ENCODE measurements around the gene XPO6. TPM values are rescaled to one million over a fixed set of nuclear protein-coding genes. Genes with fewer than 3 reads are reported as not detected.

XPO6 gene
- total and polyA plus RNA-seq, 4 donors = 28.0 to 103 (median 86.8) TPM

DNA sequence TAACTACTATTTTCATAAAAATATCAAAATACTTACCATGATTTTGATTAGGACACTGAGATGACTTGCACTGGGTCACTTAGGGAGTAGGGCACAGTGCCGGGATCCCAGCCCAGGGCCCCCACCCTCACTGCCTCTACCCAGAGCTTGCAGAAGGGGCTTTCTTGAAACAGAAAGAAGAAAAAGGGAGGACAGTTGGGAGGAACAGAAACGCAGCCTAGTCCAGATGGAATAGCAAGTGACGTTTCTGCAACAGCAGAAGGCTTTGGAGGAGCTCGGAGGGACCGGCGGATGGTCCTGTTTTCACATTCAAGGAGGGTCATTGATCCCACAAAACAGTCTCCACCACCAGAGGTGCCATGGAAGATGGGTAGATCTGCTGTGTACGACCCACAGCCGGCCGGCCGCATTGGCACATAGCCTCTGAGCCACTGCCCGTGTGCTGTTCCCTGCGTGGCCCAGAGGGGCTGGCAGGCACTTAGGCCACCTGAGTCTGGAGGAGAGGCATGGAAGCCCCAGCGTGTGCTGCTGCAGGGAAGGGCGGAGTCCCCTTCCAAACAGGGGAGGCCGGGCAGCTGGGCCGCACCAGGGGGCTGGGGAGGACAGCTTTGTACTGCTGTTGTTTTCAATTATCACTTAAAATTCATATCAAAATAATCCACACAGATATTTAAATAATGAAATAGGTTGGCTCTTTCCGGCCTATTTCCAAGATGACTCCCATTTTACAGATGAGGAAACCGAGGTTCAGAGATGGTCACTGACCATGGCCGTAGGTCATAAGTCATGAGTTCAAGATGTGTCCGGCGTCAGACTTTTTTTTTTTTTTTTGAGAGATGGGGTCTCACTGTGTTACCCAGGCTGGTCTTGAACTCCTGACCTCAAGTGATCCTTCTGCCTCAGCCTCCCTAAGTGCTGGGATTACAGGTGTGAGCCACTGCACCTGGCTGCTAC, 125.3 kb downstream of the XPO6 start:
- Histone ChIP-seq H3K27ac (ENCODE audit: low read depth in 1 of 2, low read length in 2 of 2) (no peak overlapping the region), H3K9me3 (ENCODE audit: control insufficient read depth, low read length) (no peaks in the 10 kb centered on the region), H3K4me1 (ENCODE audit: control insufficient read depth in 1 of 2, insufficient read depth in 2 of 2, low read length in 2 of 2) (no peaks in the 10 kb centered on the region), H3K36me3 (ENCODE audit: control insufficient read depth in 1 of 2, insufficient read depth in 2 of 2, low read length in 1 of 2) (no peaks in the 10 kb centered on the region), H3K27me3 (ENCODE audit: control insufficient read depth in 1 of 2, insufficient read depth in 2 of 2, low read length in 1 of 2) (no peaks in the 10 kb centered on the region), H3K4me3 (ENCODE audit: low read length in 2 of 2) (no peak overlapping the region)
- DNase-seq (no peak), ATAC-seq (ENCODE audit: low FRiP score) (no peak)
- intact Hi-C loops (cut with DNase I) = no loop called here
- 87 to 88% methylated on average over 21 of the region's 21 CpGs for WGBS, 2 donors

DNA sequence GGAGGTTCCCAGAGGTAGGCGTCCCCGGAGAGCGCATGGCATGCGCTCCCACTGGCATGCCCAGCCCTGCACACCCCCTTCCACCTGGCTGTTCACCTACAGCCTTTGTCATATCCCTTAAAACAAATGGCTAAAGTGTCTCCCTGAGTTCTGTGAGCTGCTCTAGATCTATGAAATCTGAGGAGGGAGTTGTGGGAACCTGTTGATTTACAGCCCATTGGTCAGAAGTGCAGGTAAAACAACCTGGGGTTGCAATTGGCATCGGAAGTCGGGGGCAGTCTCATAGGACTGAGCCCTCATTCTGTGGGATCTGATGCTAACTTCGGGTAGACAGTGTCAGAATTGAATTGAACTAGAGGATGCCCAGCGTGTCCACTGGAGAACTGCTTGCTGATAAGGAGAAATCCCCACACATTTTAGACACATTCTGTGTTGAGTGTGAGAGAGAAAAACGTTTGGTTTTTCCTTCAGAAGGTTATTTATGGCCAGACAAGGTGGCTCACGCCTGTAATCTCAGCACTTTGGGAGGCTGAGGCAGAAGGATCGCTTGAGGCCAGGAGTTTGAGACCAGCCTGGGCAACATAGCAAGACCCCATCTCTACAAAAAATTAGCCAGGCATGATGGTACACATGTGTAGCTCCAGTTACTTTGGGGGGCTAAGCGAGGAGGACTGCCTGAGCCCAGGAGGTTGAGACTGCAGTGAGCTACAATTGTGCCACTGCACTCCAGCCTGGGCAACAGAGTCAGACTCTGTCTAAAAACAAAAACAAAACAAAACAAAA, 126.2 kb downstream of the XPO6 start:
- intact Hi-C loops (cut with DNase I) = no loop called here
- no peak for DNase-seq
- 76 to 79% methylated on average over 12 of the region's 12 CpGs for WGBS, 2 donors
- no peak for ATAC-seq (ENCODE audit: low FRiP score)
- no peaks in the 10 kb centered on the region for H3K27me3 ChIP-seq (ENCODE audit: control insufficient read depth in 1 of 2, insufficient read depth in 2 of 2, low read length in 1 of 2)
- H3K4me1 ChIP-seq (ENCODE audit: control insufficient read depth in 1 of 2, insufficient read depth in 2 of 2, low read length in 2 of 2) = no peaks in the 10 kb centered on the region
- no peaks in the 10 kb centered on the region for H3K9me3 ChIP-seq (ENCODE audit: control insufficient read depth, low read length)
- H3K27ac ChIP-seq (ENCODE audit: low read depth in 1 of 2, low read length in 2 of 2) = no peak overlapping the region
- no peaks in the 10 kb centered on the region for H3K36me3 ChIP-seq (ENCODE audit: control insufficient read depth in 1 of 2, insufficient read depth in 2 of 2, low read length in 1 of 2)
- no peak overlapping the region for H3K4me3 ChIP-seq (ENCODE audit: low read length in 2 of 2)

DNA sequence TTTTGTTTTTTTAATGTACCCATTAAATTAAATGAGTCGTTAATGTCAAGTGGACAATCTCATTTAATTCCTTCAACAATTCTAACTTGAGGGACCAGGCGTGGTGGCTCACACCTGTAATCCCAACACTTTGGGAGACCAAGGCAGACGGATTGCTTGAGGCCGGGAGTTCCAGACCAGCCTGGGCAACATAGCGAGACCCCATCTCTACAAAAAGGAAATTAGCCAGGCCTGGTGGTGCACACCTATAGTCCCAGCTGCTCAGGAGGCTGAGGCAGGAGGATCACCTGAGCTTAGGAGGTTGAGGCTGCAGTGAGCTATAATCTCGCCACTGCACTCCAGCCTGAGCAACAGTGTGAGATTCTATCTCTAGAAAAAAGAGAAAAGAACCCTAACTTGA, 127.6 kb downstream of the XPO6 start:
- H3K36me3 ChIP-seq (ENCODE audit: control insufficient read depth in 1 of 2, insufficient read depth in 2 of 2, low read length in 1 of 2) = no peaks in the 10 kb centered on the region
- intact Hi-C loops (cut with DNase I) = no loop called here
- no peaks in the 10 kb centered on the region for H3K4me1 ChIP-seq (ENCODE audit: control insufficient read depth in 1 of 2, insufficient read depth in 2 of 2, low read length in 2 of 2)
- no peak overlapping the region for H3K27ac ChIP-seq (ENCODE audit: low read depth in 1 of 2, low read length in 2 of 2)
- H3K27me3 ChIP-seq (ENCODE audit: control insufficient read depth in 1 of 2, insufficient read depth in 2 of 2, low read length in 1 of 2) = no peaks in the 10 kb centered on the region
- 95 to 96% methylated on average over 6 of the region's 6 CpGs for WGBS, 2 donors
- H3K4me3 ChIP-seq (ENCODE audit: low read length in 2 of 2) = no peak overlapping the region
- DNase-seq = no peak
- ATAC-seq (ENCODE audit: low FRiP score) = no peak
- H3K9me3 ChIP-seq (ENCODE audit: control insufficient read depth, low read length) = no peaks in the 10 kb centered on the region

DNA sequence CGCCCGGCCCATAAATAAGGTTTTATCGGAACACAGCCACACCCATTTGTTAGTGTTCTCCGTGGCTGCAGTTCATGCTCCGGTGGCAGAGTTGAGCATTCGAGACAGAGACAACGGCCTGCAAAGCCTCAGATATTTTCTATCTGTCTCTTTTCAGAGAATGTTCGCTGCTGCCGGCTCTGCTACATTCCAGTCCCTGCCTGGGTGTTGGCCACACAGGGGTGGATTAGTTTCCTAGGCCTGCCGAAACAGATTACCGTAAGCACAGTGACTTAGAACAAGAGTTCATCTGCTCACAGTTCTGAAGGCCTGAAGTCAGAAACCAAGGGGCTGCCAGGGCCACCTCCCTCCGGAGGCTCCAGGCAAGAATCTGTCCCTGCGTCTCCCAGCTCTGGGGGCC, 129.1 kb downstream of the XPO6 start:
- Histone ChIP-seq H3K36me3 (ENCODE audit: control insufficient read depth in 1 of 2, insufficient read depth in 2 of 2, low read length in 1 of 2) (no peaks in the 10 kb centered on the region), H3K27ac (ENCODE audit: low read depth in 1 of 2, low read length in 2 of 2) (no peak overlapping the region), H3K4me3 (ENCODE audit: low read length in 2 of 2) (no peak overlapping the region), H3K27me3 (ENCODE audit: control insufficient read depth in 1 of 2, insufficient read depth in 2 of 2, low read length in 1 of 2) (no peaks in the 10 kb centered on the region), H3K9me3 (ENCODE audit: control insufficient read depth, low read length) (no peaks in the 10 kb centered on the region), H3K4me1 (ENCODE audit: control insufficient read depth in 1 of 2, insufficient read depth in 2 of 2, low read length in 2 of 2) (no peaks in the 10 kb centered on the region)
- ATAC-seq (ENCODE audit: low FRiP score) = no peak
- no peak for DNase-seq
- WGBS, 2 donors = 83 to 85% methylated on average over 13 of the region's 13 CpGs
- intact Hi-C loops (cut with DNase I) = no loop called here

DNA sequence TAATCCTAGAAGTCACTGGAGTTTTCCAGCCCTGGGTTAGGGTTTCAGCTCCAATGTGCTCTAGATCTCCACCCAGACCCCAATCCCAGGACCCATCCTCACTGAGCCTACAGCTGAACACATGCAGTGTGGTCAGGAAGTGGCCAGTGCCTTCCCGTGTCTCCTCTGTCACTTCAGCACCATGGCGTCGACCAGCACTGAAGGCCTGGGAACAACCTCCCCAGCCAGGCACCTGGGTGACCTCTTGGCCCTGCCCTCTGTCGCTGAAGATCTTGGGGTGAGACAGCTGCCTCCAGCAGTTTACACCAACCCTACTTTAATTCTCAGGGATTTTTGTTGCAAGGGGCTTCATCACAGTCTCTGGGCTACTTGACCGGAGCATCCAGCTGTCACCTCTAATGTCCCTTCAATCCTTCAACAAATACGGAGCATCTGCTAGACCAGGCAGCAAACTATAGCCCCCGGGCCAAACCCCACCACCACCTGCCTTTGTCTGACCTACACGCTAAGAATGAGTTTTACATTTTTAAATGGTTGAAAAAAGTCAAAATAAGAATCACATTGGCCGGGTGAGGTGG, 130.3 kb downstream of the XPO6 start:
- intact Hi-C loops (cut with DNase I) = no loop called here
- ATAC-seq (ENCODE audit: low FRiP score) = no peak
- 82 to 88% methylated on average over 9 of the region's 9 CpGs for whole genome bisulfite sequencing, 2 donors

DNA sequence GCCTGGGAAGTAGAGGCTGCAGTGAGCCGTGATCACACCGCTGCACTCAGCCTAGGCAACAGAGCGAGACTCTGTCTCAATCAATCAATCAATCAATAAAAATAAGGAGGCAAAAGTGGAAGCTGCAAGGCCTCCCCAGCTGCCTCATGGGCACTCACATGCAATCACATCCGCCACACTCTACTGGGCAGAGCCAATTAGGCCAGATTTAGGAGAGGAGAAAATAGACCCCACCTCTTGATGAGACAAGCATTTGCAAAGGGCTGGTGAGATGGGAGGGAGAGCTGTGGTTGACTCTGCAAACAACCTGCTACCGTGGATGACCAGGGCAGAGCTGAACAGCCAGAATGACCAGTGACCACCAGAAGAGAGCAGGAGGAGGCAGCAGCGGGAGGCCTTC, 133.5 kb downstream of the XPO6 start:
- Histone ChIP-seq H3K36me3 (ENCODE audit: control insufficient read depth in 1 of 2, insufficient read depth in 2 of 2, low read length in 1 of 2) (no peaks in the 10 kb centered on the region), H3K27me3 (ENCODE audit: control insufficient read depth in 1 of 2, insufficient read depth in 2 of 2, low read length in 1 of 2) (no peaks in the 10 kb centered on the region), H3K9me3 (ENCODE audit: control insufficient read depth, low read length) (no peaks in the 10 kb centered on the region), H3K4me3 (ENCODE audit: low read length in 2 of 2) (no peak overlapping the region), H3K4me1 (ENCODE audit: control insufficient read depth in 1 of 2, insufficient read depth in 2 of 2, low read length in 2 of 2) (no peaks in the 10 kb centered on the region), H3K27ac (ENCODE audit: low read depth in 1 of 2, low read length in 2 of 2) (no peak overlapping the region)
- intact Hi-C loops (cut with DNase I) = loop anchor here (10.0 kb wide), 2 partner anchors 223 to 433 kb away; no protein-coding TSS in a partner anchor
- ATAC-seq (ENCODE audit: low FRiP score) (no peak), DNase-seq (no peak)
- WGBS, 2 donors = 96% methylated on average over 6 of the region's 6 CpGs

More for the DNA sequence above, 130.3 kb downstream of the XPO6 start:
- no peaks in the 10 kb centered on the region for H3K9me3 ChIP-seq (ENCODE audit: control insufficient read depth, low read length)
- no peaks in the 10 kb centered on the region for H3K36me3 ChIP-seq (ENCODE audit: control insufficient read depth in 1 of 2, insufficient read depth in 2 of 2, low read length in 1 of 2)
- no peaks in the 10 kb centered on the region for H3K4me1 ChIP-seq (ENCODE audit: control insufficient read depth in 1 of 2, insufficient read depth in 2 of 2, low read length in 2 of 2)
- no peaks in the 10 kb centered on the region for H3K27me3 ChIP-seq (ENCODE audit: control insufficient read depth in 1 of 2, insufficient read depth in 2 of 2, low read length in 1 of 2)
- no peak overlapping the region for H3K27ac ChIP-seq (ENCODE audit: low read depth in 1 of 2, low read length in 2 of 2)
- H3K4me3 ChIP-seq (ENCODE audit: low read length in 2 of 2) = no peak overlapping the region
- DNase-seq = no peak

DNA sequence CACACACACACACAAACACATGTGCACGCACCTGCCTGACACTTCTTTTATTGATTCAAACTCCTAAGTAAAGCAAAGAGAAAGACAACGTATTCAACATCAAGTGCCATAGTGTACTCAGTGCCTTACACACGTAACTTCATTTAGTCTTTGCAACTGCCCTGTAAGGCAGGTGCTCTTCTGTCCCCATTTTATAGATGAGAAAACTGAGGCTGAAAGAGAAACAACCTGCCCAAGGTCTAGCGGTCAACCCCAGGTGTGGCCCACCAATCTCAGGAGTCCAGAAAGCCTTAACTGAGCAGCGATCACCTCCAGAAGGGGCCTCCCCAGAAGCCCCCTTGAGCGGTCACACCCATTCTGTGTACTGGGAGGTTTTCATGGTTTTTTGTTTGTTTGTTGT, 137.9 kb downstream of the XPO6 start:
- no peak for ATAC-seq (ENCODE audit: low FRiP score)
- Histone ChIP-seq H3K9me3 (ENCODE audit: control insufficient read depth, low read length) (no peaks in the 10 kb centered on the region), H3K27me3 (ENCODE audit: control insufficient read depth in 1 of 2, insufficient read depth in 2 of 2, low read length in 1 of 2) (no peaks in the 10 kb centered on the region), H3K36me3 (ENCODE audit: control insufficient read depth in 1 of 2, insufficient read depth in 2 of 2, low read length in 1 of 2) (no peaks in the 10 kb centered on the region), H3K4me3 (ENCODE audit: low read length in 2 of 2) (no peak overlapping the region), H3K27ac (ENCODE audit: low read depth in 1 of 2, low read length in 2 of 2) (no peak overlapping the region), H3K4me1 (ENCODE audit: control insufficient read depth in 1 of 2, insufficient read depth in 2 of 2, low read length in 2 of 2) (no peaks in the 10 kb centered on the region)
- intact Hi-C loops (cut with DNase I) = loop anchor here (5.0 to 10.0 kb wide), 4 partner anchors 219 to 437 kb away; no protein-coding TSS in a partner anchor
- WGBS, 2 donors = 94 to 95% methylated on average over 6 of the region's 6 CpGs
- no peak for DNase-seq

DNA sequence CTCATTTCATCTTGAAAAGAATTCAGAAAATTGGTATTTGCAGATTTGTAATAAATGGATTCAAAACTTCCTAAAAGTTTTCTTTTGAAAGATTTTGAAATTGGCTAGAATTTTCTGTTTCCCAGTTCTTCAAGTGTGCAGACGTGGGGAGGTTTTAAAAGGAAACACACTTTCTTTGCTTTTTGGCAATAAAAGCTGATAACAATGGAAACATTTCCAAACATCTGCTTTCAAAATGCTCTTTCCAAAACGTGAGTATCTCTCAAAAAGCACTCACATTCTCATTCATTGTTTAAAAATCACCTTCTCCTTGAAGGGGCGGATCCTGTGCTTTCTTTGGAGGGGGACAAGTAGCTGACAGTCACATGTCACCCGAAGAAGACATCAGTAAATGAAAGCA, 139.7 kb downstream of the XPO6 start:
- ATAC-seq (ENCODE audit: low FRiP score) (no peak), DNase-seq (no peak)
- Histone ChIP-seq H3K27me3 (ENCODE audit: control insufficient read depth in 1 of 2, insufficient read depth in 2 of 2, low read length in 1 of 2) (no peaks in the 10 kb centered on the region), H3K27ac (ENCODE audit: low read depth in 1 of 2, low read length in 2 of 2) (no peak overlapping the region), H3K4me3 (ENCODE audit: low read length in 2 of 2) (no peak overlapping the region), H3K36me3 (ENCODE audit: control insufficient read depth in 1 of 2, insufficient read depth in 2 of 2, low read length in 1 of 2) (no peaks in the 10 kb centered on the region), H3K9me3 (ENCODE audit: control insufficient read depth, low read length) (no peaks in the 10 kb centered on the region), H3K4me1 (ENCODE audit: control insufficient read depth in 1 of 2, insufficient read depth in 2 of 2, low read length in 2 of 2) (no peaks in the 10 kb centered on the region)
- WGBS, 2 donors = 54 to 57% methylated on average over 4 of the region's 4 CpGs
- intact Hi-C loops (cut with DNase I) = loop anchor here (5.0 to 10.0 kb wide), 4 partner anchors 217 to 435 kb away; no protein-coding TSS in a partner anchor
